GM18507 (cell line): ENCODE measurements around the gene RAB36.

ENCODE experiments used
- DNase-seq: peaks from one replicate; pipeline ENCODE4 v3.0.0; 2011; ENCODE audit warnings: low read depth; ENCODE audit not compliant: insufficient read length; ENCODE audit errors: extremely low spot score
- FAIRE-seq: peaks from 2 replicates; lab custom pipeline; 2011; peaks lifted over from hg19 to GRCh38; lab: Jason Lieb, UNC

The RAB36 gene

GRCh38 chr22:23152238-23153114, 7.2 kb downstream of the RAB36 start:
- DNase-seq (no peak), FAIRE-seq (peak; percentile 62)

GRCh38 chr22:23153994-23154393, 8.7 kb downstream of the RAB36 start:
- FAIRE-seq, result no peak
- DNase-seq, result no peak

- no peak for DNase-seq
- FAIRE-seq, result no peak
Observed at GRCh38 chr22:23154461-23154860, 9.2 kb downstream of the RAB36 start.

GRCh38 chr22:23155143-23155542, 9.9 kb downstream of the RAB36 start:
- DNase-seq (no peak), FAIRE-seq (no peak)

- no peak for FAIRE-seq
- no peak for DNase-seq
Observed at GRCh38 chr22:23155831-23156230, 10.6 kb downstream of the RAB36 start.

- DNase-seq (no peak), FAIRE-seq (no peak)
Observed at GRCh38 chr22:23156286-23156685, 11.0 kb downstream of the RAB36 start.

GRCh38 chr22:23157560-23158515, 12.6 kb downstream of the RAB36 start:
- no peak for FAIRE-seq

GRCh38 chr22:23158516-23159290, 13.4 kb downstream of the RAB36 start:
- FAIRE-seq (no peak), DNase-seq (no peak)

More at GRCh38 chr22:23157560-23158515, 12.6 kb downstream of the RAB36 start:
- DNase-seq, result no peak

GRCh38 chr22:23159291-23159630, 14.0 kb downstream of the RAB36 start:
- FAIRE-seq, result no peak
- no peak for DNase-seq

- no peak for DNase-seq
- no peak for FAIRE-seq
Observed at GRCh38 chr22:23161029-23161428, 15.8 kb downstream of the RAB36 start.

- DNase-seq (no peak), FAIRE-seq (no peak)
Observed at GRCh38 chr22:23161574-23161973, 16.3 kb downstream of the RAB36 start.

- DNase-seq (no peak), FAIRE-seq (no peak)
Observed at GRCh38 chr22:23163665-23164064, 18.4 kb downstream of the RAB36 start.

- DNase-seq (no peak), FAIRE-seq (no peak)
Observed at GRCh38 chr22:23164091-23164490, 18.8 kb downstream of the RAB36 start.

GRCh38 chr22:23166042-23166831, 21.0 kb downstream of the RAB36 start:
- no peak for DNase-seq
- no peak for FAIRE-seq

- DNase-seq (no peak), FAIRE-seq (no peak)
Observed at GRCh38 chr22:23166841-23167616, 21.8 kb downstream of the RAB36 start.

GRCh38 chr22:23168391-23169042, 23.2 kb downstream of the RAB36 start:
- FAIRE-seq (no peak), DNase-seq (no peak)

- DNase-seq (no peak), FAIRE-seq (no peak)
Observed at GRCh38 chr22:23169043-23169406, 23.7 kb downstream of the RAB36 start.
